ENCODE data around the gene INF2.

The INF2 gene

GRCh38 chr14:104732355-104732804 lies 43.0 kb downstream of the INF2 start:
- no peak for TF ChIP-seq CTCF (IDR thresholded peaks at IDR 0.05; ENCODE audit: low read depth, low read length)
- peak in 1 of 2 donors; percentile 47 for DNase-seq (ENCODE audit: low read depth in 2 of 2)
- no peak overlapping the region for H3K4me3 ChIP-seq (replicated peaks in 1 of 2; ENCODE audit: low read depth in 2 of 2, low read length in 2 of 2)

- no peak for DNase-seq (ENCODE audit: low read depth in 2 of 2)
- TF ChIP-seq CTCF (IDR thresholded peaks at IDR 0.05; ENCODE audit: low read depth, low read length), result no peak
- no peak overlapping the region for H3K4me3 ChIP-seq (replicated peaks in 1 of 2; ENCODE audit: low read depth in 2 of 2, low read length in 2 of 2)
Observed at GRCh38 chr14:104732931-104733681, 43.7 kb downstream of the INF2 start.

GRCh38 chr14:104734051-104734587 lies 44.7 kb downstream of the INF2 start:
- H3K4me3 ChIP-seq (replicated peaks in 1 of 2; ENCODE audit: low read depth in 2 of 2, low read length in 2 of 2), result no peak overlapping the region
- TF ChIP-seq CTCF (IDR thresholded peaks at IDR 0.05; ENCODE audit: low read depth, low read length), result no peak

GRCh38 chr14:104734601-104734990 lies 45.2 kb downstream of the INF2 start:
- no peak for TF ChIP-seq CTCF (IDR thresholded peaks at IDR 0.05; ENCODE audit: low read depth, low read length)
- no peak for DNase-seq (ENCODE audit: low read depth in 2 of 2)
- no peak overlapping the region for H3K4me3 ChIP-seq (replicated peaks in 1 of 2; ENCODE audit: low read depth in 2 of 2, low read length in 2 of 2)

More at GRCh38 chr14:104734051-104734587, 44.7 kb downstream of the INF2 start:
- DNase-seq (ENCODE audit: low read depth in 2 of 2), result no peak

DNA sequence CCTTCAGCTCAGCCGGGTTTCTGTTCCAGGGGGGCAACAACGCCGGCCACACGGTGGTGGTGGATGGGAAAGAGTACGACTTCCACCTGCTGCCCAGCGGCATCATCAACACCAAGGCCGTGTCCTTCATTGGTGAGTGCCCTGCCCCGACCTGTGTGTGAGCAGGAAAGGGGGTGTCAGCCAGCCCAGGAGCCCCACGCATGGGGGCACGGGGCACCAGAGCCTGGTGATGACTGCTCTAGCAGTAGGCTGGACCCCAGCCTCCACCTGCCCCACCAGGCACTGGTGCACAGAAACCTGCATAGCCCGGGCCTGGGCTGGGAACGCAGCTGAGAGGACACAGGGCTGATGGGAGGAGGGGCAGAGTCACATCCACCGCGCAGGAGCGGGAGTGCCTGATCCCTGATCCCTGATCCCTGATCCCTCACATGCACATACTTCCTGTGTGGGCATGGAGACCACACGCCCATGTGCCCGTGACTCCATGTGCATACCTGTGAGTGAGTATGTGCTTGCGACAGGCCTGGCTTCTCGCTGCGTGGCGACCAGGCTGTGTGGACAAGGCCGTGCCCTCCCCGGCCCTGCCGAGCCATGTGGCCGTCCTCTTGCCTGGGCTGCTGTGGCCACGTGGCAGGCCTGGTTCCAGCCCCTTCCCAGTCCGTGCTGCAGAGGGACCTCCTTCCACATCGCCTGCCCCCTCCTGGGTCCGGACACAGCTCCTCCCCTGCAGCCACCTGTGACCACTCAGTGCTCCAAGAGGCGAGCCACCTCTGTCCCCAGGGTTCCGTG lies 45.8 kb downstream of the INF2 start:
- H3K4me3 ChIP-seq (replicated peaks in 1 of 2; ENCODE audit: low read depth in 2 of 2, low read length in 2 of 2), result no peak overlapping the region
- no peak for DNase-seq (ENCODE audit: low read depth in 2 of 2)

More for the DNA sequence above, 45.8 kb downstream of the INF2 start:
- TF ChIP-seq CTCF (IDR thresholded peaks at IDR 0.05; ENCODE audit: low read depth, low read length), result no peak

Data from cardiac fibroblast (primary cell).